PFSK-1 (cell line): ENCODE measurements around the gene GPBP1.

ENCODE experiments used
- FOXP2 ChIP-seq: optimal IDR thresholded peaks from 2 replicates; pipeline ENCODE3; 2011; ENCODE audit warnings: borderline replicate concordance, control low read depth, inconsistent platforms; ENCODE audit not compliant: insufficient read depth; ENCODE audit errors: extremely low read length, extremely low read depth
- POLR2AphosphoS5 ChIP-seq: IDR thresholded peaks from 2 replicates; pipeline ENCODE4 v1.6.1; 2012; ENCODE audit warnings: low read depth, mild to moderate bottlenecking, control low read depth, low read length, moderate library complexity
- REST ChIP-seq, 2 experiments: IDR thresholded peaks; 2 replicates each; pipeline versions ENCODE4 v1.6.1 to v1.8.0; 2011 to 2012; ENCODE audit warnings: low read depth in 2 of 2, low read length in 2 of 2, control low read depth in 1 of 2, inconsistent platforms in 1 of 2, mild to moderate bottlenecking in 1 of 2, moderate library complexity in 1 of 2; ENCODE audit not compliant: insufficient read depth in 1 of 2
- SIN3A ChIP-seq: IDR thresholded peaks from 2 replicates; pipeline ENCODE4 v1.6.1; 2012; ENCODE audit warnings: mild to moderate bottlenecking, low read length, moderate library complexity, borderline replicate concordance; ENCODE audit not compliant: insufficient read depth
- TAF1 ChIP-seq: IDR thresholded peaks from 2 replicates; pipeline ENCODE4 v1.6.1; 2012; ENCODE audit warnings: low read length, control low read depth, borderline replicate concordance; ENCODE audit not compliant: insufficient read depth

Gene GPBP1

GRCh38 chr5:57313716-57314115 is 139.9 kb downstream of the GPBP1 start:
- TF ChIP-seq SIN3A (no peak), FOXP2 (no peak), POLR2AphosphoS5 (no peak), TAF1 (no peak), REST (IDR thresholded peaks at IDR 0.05; ENCODE audit: insufficient read depth in 1 of 2, low read depth in 2 of 2, low read length in 2 of 2) (no peak)
